GM12873 (cell line): ENCODE data around the gene PRAMEF5.
"Not testable (repeated sequence)": the region's sequence is repeated elsewhere in the genome, so short reads cannot be mapped to it uniquely, and the experiment has no call there.

Experiments
- TF ChIP-seq, protein P1 (sequence below): IDR thresholded peaks from 2 replicates; pipeline ENCODE4 v1.5.1; 2012; ENCODE audit warnings: low read depth, mild to moderate bottlenecking, moderate library complexity, low read length, control low read depth; ENCODE audit not compliant: insufficient read depth; ENCODE audit errors: missing control alignments

The PRAMEF5 gene

DNA sequence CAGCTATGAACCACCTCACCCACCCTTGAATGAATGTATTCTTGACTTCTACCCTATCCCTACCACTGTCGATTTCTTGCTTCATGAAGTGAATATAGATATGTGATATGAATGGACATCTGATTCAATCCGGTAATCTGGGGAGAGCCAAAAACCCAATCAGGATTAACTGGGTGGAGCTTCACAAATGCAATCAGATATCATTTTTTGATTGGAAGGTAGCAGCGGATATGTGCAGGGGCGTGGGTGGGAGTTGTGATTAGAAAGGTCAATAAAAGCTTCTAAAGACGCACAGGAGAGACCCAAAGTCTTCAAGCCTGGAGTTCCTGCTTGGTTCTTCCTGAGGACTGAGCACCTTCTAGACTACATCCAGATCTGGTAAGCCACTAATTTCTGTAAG lies at the start of gene PRAMEF5:
Gene PRAMEF5 (plus strand): TSS at position 301 of the 400 bp plus-strand sequence. CDS start 5,071 bp downstream, outside the sequence.
- TF ChIP-seq, protein P1, sequence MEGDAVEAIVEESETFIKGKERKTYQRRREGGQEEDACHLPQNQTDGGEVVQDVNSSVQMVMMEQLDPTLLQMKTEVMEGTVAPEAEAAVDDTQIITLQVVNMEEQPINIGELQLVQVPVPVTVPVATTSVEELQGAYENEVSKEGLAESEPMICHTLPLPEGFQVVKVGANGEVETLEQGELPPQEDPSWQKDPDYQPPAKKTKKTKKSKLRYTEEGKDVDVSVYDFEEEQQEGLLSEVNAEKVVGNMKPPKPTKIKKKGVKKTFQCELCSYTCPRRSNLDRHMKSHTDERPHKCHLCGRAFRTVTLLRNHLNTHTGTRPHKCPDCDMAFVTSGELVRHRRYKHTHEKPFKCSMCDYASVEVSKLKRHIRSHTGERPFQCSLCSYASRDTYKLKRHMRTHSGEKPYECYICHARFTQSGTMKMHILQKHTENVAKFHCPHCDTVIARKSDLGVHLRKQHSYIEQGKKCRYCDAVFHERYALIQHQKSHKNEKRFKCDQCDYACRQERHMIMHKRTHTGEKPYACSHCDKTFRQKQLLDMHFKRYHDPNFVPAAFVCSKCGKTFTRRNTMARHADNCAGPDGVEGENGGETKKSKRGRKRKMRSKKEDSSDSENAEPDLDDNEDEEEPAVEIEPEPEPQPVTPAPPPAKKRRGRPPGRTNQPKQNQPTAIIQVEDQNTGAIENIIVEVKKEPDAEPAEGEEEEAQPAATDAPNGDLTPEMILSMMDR = not testable (repeated sequence)

DNA sequence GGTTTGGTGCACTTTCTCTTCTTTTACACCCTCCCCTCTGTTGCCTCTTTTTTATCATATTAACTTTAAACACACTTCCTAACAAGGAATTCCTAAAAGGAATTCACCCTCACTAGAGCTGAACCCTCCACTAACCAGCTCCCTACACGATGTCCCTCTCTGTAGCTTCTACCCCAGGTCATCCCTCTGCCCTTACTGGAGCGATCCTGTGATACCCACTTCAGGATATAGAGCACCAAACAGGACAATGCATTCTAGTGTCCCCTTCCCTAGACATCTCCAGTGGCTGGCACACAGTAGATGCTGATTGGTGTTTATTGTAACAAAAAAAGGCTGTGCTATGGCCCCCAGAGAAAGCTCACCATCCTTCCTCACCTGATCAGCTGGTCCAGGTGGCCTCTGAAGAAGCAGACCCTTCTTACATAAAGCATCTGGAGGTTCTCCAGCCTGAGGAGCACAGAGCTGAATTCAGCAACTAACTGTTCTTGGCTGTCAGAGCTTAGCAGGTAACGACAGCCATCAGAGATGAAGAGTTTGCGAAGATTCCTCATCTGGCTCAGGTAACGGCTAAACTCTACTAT lies 29.4 kb upstream of the PRAMEF5 start:
- TF ChIP-seq, protein P1 = no peak

DNA sequence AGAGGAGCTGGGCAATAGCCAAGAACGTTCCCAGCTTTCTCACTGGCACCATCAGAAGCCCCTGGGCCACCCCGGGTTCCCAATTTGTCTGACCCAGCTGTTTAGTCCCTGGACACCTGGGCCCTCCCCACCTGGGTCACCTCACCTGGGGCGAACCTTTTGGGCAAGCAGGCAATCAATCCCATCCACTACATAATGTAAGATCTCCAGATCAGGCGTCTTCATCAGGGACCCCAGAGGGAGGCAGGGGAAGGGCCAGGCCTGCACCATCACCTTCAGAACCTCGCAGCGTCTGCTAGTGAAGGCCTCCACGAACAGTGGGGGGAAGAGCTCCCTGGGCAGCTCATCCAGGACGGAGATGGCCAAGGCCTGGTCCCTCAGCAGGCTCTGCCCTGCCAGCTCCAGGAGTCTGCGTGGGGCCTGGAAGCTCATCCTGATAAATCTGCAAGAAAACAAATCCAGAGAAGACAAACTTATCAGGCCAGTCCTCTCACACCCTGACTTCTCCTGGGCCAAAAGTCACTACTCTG lies 28.3 kb upstream of the PRAMEF5 start, which contains the start of gene PRAMEF18:
Gene PRAMEF18 (minus strand): TSS at position 480 of the 530 bp plus-strand sequence. CDS start 48 bp downstream, at position 432.
- TF ChIP-seq, protein P1 = not testable (repeated sequence)

DNA sequence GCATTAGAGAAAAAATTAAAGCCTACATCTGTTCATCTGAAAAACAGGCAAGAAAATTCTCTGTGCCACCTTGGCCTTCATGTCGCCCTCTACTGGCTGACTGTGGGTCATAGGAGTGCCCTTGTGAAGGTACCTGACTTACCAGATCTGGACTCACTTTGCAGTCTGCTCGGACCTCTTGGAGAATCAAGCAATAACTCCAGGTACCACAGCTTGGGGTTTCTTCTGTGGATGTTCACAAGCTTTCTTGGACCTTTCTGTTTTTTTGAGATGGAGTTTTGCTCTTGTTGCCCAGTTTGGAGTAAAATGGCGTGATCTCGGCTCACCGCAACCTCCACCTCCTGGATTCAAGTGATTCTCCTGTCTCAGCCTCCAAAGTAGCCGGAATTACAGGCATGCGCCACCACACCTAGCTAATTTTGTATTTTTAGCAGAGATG lies 25.6 kb upstream of the PRAMEF5 start:
- TF ChIP-seq, protein P1 = peak; percentile 85

DNA sequence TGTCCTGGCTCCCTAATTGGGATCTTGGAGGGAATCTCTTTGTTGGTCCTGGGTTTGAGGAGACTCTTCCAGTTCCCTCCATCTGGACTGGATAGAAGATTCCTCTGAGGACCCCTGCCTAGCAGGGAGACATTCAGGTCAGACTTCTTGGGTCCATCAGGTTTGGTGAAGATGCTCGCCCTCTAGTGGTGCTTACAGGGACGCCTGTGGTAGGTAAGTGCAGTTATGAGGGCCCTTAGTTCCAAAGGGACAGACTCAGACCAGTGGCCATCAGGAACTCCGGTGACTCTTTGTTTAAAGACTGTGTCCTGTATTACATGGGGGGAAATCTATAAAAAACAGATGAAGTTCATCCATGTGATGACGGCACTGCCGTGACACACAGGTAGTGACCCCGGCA lies 23.0 kb downstream of the PRAMEF5 start:
- TF ChIP-seq, protein P1 = peak; percentile 4

DNA sequence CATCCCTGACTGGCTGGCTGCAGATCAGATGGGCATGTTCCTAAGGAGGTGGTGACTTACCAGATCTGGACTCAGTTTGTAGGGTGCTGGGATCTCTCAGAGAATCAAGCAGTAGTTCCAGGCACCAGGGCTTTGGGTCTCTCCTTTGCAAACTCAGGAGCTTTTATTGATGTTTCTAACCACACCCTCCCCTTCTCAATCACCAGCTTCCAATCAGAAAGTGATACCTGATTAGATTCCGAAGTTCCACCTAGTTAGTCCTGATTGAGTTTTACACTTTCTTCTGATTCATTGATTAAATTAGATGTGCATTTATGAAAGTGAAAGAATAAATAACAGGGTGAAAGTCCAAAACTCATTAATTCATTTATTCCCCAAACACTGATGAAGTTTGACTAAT lies 31.0 kb downstream of the PRAMEF5 start, which contains the start of gene PRAMEF8:
Gene PRAMEF8 (minus strand): TSS at position 101 of the 400 bp plus-strand sequence. CDS start 1,046 bp downstream, outside the sequence.
- TF ChIP-seq, protein P1 = not testable (repeated sequence)

DNA sequence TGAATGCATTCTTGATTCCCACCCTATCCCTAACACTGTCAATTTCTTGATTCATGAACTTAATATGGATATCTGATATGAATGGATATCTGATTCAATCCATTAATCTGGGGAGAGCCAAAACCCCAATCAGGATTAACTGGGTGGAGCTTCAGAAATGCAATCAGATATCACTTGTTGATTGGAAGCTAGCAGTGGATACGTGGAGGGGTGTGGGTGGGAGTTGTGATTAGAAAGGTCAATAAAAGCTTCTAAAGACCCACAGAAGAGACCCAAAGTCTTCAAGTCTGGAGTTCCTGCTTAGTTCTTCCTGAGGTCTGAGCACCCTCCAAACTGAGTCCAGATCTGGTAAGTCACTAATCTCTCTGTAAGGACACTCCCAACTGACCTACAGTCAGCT lies 49.2 kb downstream of the PRAMEF5 start, which contains the start of gene PRAMEF33:
Gene PRAMEF33 (plus strand): TSS at position 301 of the 400 bp plus-strand sequence. CDS start 2,416 bp downstream, outside the sequence.
- TF ChIP-seq, protein P1 = not testable (repeated sequence)
